ENCODE results near the gene SIRT6. TPM values are rescaled to one million over a fixed set of nuclear protein-coding genes. Genes with fewer than 3 reads are reported as not detected.

Gene SIRT6
- total and polyA plus RNA-seq, 9 of the 15 experiments (the other 6 are each of a cell fraction or from before 2014, with no cell fraction given) = 1.4 to 41.1 (median 10.2) TPM

- TF ChIP-seq TFAP4 (CRISPR knock-in tag; IDR thresholded peaks at IDR 0.05; ENCODE audit: borderline replicate concordance) = no peak; the same call in 1 of the 2 replicates
- TF ChIP-seq NR2F6 (CRISPR knock-in tag; IDR thresholded peaks at IDR 0.05) = no peak
- no peak for TF ChIP-seq SNRNP70 (optimal IDR thresholded peaks at IDR 0.05; ENCODE audit: low read depth, low read length)
- TF ChIP-seq MTA2 (IDR thresholded peaks at IDR 0.05; ENCODE audit: low read depth) = no peak
- no peak for TF ChIP-seq ZBTB7A (IDR thresholded peaks at IDR 0.05; ENCODE audit: borderline replicate concordance, control insufficient read depth, low read depth, low read length)
- TF ChIP-seq MECOM (CRISPR knock-in tag; IDR thresholded peaks at IDR 0.05) = no peak
- no peak for TF ChIP-seq ZNF589 (CRISPR knock-in tag; IDR thresholded peaks at IDR 0.05; ENCODE audit: low read depth)
- TF ChIP-seq, protein P1, sequence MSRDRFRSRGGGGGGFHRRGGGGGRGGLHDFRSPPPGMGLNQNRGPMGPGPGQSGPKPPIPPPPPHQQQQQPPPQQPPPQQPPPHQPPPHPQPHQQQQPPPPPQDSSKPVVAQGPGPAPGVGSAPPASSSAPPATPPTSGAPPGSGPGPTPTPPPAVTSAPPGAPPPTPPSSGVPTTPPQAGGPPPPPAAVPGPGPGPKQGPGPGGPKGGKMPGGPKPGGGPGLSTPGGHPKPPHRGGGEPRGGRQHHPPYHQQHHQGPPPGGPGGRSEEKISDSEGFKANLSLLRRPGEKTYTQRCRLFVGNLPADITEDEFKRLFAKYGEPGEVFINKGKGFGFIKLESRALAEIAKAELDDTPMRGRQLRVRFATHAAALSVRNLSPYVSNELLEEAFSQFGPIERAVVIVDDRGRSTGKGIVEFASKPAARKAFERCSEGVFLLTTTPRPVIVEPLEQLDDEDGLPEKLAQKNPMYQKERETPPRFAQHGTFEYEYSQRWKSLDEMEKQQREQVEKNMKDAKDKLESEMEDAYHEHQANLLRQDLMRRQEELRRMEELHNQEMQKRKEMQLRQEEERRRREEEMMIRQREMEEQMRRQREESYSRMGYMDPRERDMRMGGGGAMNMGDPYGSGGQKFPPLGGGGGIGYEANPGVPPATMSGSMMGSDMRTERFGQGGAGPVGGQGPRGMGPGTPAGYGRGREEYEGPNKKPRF (IDR thresholded peaks at IDR 0.05; ENCODE audit: low read depth, low read length) = no peak
- peak; percentile 45; the same call in 1 of the 2 replicates for TF ChIP-seq DEAF1 (CRISPR knock-in tag; IDR thresholded peaks at IDR 0.05)
- no peak for TF ChIP-seq ZFPM2 (CRISPR knock-in tag; IDR thresholded peaks at IDR 0.05)
- TF ChIP-seq, protein P2, sequence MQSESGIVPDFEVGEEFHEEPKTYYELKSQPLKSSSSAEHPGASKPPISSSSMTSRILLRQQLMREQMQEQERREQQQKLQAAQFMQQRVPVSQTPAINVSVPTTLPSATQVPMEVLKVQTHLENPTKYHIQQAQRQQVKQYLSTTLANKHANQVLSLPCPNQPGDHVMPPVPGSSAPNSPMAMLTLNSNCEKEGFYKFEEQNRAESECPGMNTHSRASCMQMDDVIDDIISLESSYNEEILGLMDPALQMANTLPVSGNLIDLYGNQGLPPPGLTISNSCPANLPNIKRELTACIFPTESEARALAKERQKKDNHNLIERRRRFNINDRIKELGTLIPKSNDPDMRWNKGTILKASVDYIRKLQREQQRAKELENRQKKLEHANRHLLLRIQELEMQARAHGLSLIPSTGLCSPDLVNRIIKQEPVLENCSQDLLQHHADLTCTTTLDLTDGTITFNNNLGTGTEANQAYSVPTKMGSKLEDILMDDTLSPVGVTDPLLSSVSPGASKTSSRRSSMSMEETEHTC (IDR thresholded peaks at IDR 0.05) = no peak
- TF ChIP-seq C11orf30 (IDR thresholded peaks at IDR 0.05; ENCODE audit: low read depth) = peak; percentile 23; the same call in 1 of the 2 replicates
- TF ChIP-seq MIER1 (IDR thresholded peaks at IDR 0.05; ENCODE audit: low read depth) = no peak
- TF ChIP-seq TCF3 (CRISPR knock-in tag; IDR thresholded peaks at IDR 0.05) = no peak
- TF ChIP-seq HDAC6 (IDR thresholded peaks at IDR 0.05; ENCODE audit: low read depth, low read length) = no peak
- no peak for TF ChIP-seq ZNF232 (CRISPR knock-in tag; IDR thresholded peaks at IDR 0.05)
- TF ChIP-seq POLR2AphosphoS2 (IDR thresholded peaks at IDR 0.05; ENCODE audit: low read length) = no peak
- TF ChIP-seq SMARCE1 (IDR thresholded peaks at IDR 0.05) = no peak
- no peak for TF ChIP-seq CBFA2T2 (conservative IDR thresholded peaks at IDR 0.05)
- TF ChIP-seq ZNF212 (CRISPR knock-in tag; IDR thresholded peaks at IDR 0.05) = no peak
- no peak for TF ChIP-seq CCAR2 (IDR thresholded peaks at IDR 0.05; ENCODE audit: low read depth, low read length)
- TF ChIP-seq KLF16 (IDR thresholded peaks at IDR 0.05) = no peak
- TF ChIP-seq RBM15 (IDR thresholded peaks at IDR 0.05; ENCODE audit: insufficient read depth, low read length) = no peak
Measured at GRCh38 chr19:4186087-4186993, 4.0 kb upstream of the SIRT6 start (continued).

All from K562 (cell line).